ENCODE measurements around the gene CD7. TPM values are rescaled to one million over a fixed set of nuclear protein-coding genes. Genes with fewer than 3 reads are reported as not detected.

CD7 gene
- polyA plus RNA-seq, 1 donor from 2014 or later = not detected

DNA sequence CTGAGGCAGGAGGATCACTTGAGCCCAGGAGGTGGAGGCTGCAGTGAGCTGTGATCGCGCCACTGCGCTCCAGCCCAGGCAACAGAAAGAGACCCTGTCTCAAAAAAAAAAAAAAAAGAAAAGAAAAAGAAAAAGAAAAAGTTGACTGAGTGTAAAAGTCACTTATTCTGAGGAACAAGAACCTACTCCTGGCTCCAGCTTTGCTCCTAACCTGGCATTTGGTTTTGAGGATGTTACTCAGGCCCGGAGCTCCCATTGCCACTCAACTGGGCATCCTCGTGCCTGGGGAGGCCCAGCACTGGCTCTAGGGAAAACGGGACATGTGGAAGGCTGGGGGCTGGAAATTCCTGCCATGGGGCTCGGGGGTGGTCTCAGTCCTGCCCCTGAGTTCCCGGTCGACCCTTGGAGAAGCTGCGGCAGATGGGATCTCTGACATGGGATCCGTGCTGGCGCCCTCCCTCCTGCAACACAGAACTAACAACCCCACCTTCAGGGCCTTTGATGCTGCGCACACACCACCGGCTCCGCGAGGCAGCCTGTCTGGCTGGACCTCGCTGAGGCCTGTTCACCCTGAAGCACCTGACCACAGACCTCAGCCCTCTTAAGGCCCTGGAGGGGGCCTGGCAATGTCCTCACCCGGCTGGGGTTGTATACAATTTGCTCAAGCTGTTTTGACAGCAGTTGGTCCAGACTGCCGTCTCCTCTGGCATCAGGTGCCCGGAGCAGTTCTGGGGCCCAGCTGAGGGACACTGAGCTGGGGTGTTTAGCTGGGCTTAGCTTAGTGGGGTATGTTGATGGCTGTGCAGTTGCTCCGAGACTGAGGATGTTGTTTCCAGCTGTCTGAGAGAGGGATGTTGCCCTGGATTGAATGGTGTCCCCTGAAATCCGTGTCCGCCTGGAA, 12.3 kb downstream of the CD7 start:
- Histone ChIP-seq H3F3A (ENCODE audit: insufficient read depth, low read length, poor library complexity, severe bottlenecking) (no peaks in the 10 kb centered on the region), H3K79me2 (replicated peaks; ENCODE audit: insufficient read depth, low read length) (no peaks in the 10 kb centered on the region), H2AFZ (ENCODE audit: low read depth, low read length) (no peak overlapping the region), H3K9ac (ENCODE audit: low read length) (no peak overlapping the region), H3K27me3 (ENCODE audit: insufficient read depth, low read depth, low read length) (no peaks in the 10 kb centered on the region), H3K4me3 (ENCODE audit: low read length) (no peak overlapping the region), H3K9me3 (ENCODE audit: low read length) (no peaks in the 10 kb centered on the region), H4K20me1 (ENCODE audit: insufficient read depth) (no peaks in the 10 kb centered on the region), H3K36me3 (ENCODE audit: insufficient read depth, low read length) (no peaks in the 10 kb centered on the region), H3K9me2 (ENCODE audit: insufficient read depth, low read length) (no peaks in the 10 kb centered on the region), H3K4me2 (ENCODE audit: low read length) (no peak overlapping the region), H3K27ac (ENCODE audit: low read length) (no peak overlapping the region)
- TF ChIP-seq POLR2AphosphoS5 (IDR thresholded peaks at IDR 0.05) (no peak), EP300 (conservative IDR thresholded peaks at IDR 0.05; ENCODE audit: poor library complexity, severe bottlenecking) (no peak), EZH2 (IDR thresholded peaks at IDR 0.05; ENCODE audit: borderline replicate concordance, insufficient read depth, low read length, poor library complexity, severe bottlenecking) (no peak), SMC3 (conservative IDR thresholded peaks at IDR 0.05; ENCODE audit: poor library complexity) (no peak), TAF1 (IDR thresholded peaks at IDR 0.05; ENCODE audit: low read depth) (no peak), RAD21 (conservative IDR thresholded peaks at IDR 0.05) (no peak), MXI1 (conservative IDR thresholded peaks at IDR 0.05; ENCODE audit: poor library complexity, severe bottlenecking) (no peak)
- TF ChIP-seq, protein P1, sequence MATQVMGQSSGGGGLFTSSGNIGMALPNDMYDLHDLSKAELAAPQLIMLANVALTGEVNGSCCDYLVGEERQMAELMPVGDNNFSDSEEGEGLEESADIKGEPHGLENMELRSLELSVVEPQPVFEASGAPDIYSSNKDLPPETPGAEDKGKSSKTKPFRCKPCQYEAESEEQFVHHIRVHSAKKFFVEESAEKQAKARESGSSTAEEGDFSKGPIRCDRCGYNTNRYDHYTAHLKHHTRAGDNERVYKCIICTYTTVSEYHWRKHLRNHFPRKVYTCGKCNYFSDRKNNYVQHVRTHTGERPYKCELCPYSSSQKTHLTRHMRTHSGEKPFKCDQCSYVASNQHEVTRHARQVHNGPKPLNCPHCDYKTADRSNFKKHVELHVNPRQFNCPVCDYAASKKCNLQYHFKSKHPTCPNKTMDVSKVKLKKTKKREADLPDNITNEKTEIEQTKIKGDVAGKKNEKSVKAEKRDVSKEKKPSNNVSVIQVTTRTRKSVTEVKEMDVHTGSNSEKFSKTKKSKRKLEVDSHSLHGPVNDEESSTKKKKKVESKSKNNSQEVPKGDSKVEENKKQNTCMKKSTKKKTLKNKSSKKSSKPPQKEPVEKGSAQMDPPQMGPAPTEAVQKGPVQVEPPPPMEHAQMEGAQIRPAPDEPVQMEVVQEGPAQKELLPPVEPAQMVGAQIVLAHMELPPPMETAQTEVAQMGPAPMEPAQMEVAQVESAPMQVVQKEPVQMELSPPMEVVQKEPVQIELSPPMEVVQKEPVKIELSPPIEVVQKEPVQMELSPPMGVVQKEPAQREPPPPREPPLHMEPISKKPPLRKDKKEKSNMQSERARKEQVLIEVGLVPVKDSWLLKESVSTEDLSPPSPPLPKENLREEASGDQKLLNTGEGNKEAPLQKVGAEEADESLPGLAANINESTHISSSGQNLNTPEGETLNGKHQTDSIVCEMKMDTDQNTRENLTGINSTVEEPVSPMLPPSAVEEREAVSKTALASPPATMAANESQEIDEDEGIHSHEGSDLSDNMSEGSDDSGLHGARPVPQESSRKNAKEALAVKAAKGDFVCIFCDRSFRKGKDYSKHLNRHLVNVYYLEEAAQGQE (IDR thresholded peaks at IDR 0.05; ENCODE audit: borderline replicate concordance) = no peak
- TF ChIP-seq, protein P2, sequence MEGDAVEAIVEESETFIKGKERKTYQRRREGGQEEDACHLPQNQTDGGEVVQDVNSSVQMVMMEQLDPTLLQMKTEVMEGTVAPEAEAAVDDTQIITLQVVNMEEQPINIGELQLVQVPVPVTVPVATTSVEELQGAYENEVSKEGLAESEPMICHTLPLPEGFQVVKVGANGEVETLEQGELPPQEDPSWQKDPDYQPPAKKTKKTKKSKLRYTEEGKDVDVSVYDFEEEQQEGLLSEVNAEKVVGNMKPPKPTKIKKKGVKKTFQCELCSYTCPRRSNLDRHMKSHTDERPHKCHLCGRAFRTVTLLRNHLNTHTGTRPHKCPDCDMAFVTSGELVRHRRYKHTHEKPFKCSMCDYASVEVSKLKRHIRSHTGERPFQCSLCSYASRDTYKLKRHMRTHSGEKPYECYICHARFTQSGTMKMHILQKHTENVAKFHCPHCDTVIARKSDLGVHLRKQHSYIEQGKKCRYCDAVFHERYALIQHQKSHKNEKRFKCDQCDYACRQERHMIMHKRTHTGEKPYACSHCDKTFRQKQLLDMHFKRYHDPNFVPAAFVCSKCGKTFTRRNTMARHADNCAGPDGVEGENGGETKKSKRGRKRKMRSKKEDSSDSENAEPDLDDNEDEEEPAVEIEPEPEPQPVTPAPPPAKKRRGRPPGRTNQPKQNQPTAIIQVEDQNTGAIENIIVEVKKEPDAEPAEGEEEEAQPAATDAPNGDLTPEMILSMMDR (IDR thresholded peaks at IDR 0.05; ENCODE audit: poor library complexity, severe bottlenecking) = no peak

DNA sequence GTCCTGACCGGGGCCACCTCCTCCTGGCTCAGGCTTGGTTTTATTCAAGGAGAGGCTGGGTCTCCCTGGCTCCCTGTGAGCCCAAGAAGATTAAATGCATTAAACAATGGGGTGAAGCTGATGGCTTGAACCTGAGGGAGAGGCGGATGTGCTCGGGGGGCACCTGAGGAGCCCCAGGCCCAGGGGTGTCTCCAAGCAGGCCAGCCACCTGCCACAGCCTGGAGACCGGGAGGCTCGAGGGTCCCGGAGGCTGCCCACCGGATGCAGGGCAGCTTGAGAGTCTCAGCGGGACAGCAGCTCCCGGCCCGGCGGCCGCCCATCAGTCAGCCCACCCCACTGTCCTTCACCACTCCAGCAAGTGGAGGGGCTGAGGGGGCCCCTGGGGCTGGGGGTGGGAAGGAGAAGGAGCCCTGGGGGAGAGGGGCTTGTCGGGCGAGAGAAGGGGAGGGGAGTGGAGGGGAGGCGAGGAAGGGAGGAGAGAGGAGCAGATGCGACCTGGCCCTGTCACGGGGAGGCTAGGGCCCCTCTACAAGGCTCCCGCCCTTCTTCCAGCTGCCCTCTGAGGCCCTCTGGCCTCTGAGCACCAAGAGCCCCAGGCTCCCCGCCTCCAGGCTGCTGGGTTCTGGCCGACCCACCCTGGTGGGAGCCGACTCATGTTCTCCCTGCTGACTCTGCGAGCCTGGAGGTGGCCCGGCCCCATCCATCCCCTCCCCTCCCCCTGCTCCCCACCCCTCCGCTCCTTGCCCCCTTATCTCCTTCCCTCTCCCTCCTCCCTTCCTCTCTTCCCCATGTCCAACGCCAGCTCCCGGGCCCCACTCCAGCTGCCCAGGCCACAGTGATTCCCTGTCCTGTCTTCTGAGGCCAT, 13.2 kb downstream of the CD7 start:
- no peaks in the 10 kb centered on the region for H3K9me2 ChIP-seq (ENCODE audit: insufficient read depth, low read length)
- no peak overlapping the region for H3K4me2 ChIP-seq (ENCODE audit: low read length)
- TF ChIP-seq MXI1 (conservative IDR thresholded peaks at IDR 0.05; ENCODE audit: poor library complexity, severe bottlenecking) = no peak
- no peak for TF ChIP-seq RAD21 (conservative IDR thresholded peaks at IDR 0.05)
- TF ChIP-seq, protein P2 (IDR thresholded peaks at IDR 0.05; ENCODE audit: poor library complexity, severe bottlenecking) = no peak
- no peak overlapping the region for H3K27ac ChIP-seq (ENCODE audit: low read length)
- no peaks in the 10 kb centered on the region for H3K9me3 ChIP-seq (ENCODE audit: low read length)
- H3K36me3 ChIP-seq (ENCODE audit: insufficient read depth, low read length) = no peaks in the 10 kb centered on the region
- H3K9ac ChIP-seq (ENCODE audit: low read length) = no peak overlapping the region
- no peaks in the 10 kb centered on the region for H3K79me2 ChIP-seq (replicated peaks; ENCODE audit: insufficient read depth, low read length)
- H3F3A ChIP-seq (ENCODE audit: insufficient read depth, low read length, poor library complexity, severe bottlenecking) = no peaks in the 10 kb centered on the region
- no peak overlapping the region for H2AFZ ChIP-seq (ENCODE audit: low read depth, low read length)
- no peaks in the 10 kb centered on the region for H3K27me3 ChIP-seq (ENCODE audit: insufficient read depth, low read depth, low read length)
- H4K20me1 ChIP-seq (ENCODE audit: insufficient read depth) = no peaks in the 10 kb centered on the region
- H3K4me3 ChIP-seq (ENCODE audit: low read length) = no peak overlapping the region
